ENCODE measurements around the gene SMIM35.
"Not testable (repeated sequence)": the region's sequence is repeated elsewhere in the genome, so short reads cannot be mapped to it uniquely, and the experiment has no call there.

DNA sequence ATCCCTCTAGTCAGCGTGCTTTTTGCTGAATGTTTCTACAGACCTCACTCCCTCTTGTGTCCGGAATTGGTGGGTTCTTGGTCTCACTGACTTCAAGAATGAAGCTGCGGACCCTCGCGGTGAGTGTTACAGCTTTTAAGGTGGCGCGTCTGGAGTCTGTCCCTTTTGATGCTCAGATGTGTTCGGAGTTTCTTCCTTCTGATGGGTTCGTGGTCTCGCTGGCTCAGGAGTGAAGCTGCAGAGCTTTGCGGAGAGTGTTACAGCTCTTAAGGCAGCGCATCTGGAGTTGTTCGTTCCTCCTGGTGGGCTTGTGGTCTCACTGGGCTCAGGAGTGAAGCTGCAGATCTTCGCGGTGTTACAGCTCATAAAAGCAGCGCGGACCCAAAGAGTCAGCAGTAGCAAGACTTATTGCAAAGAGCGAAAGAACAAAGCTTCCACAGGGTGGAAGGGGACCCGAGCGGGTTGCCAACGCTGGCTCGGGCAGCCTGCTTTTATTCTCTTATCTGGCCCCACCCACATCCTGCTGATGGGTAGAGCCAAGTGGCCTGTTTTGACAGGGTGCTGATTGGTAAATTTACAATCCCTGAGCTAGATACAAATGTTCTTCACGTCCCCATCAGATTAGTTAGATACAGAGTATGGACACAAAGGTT, 109.0 kb downstream of the SMIM35 start:
- TF ChIP-seq, protein P1, sequence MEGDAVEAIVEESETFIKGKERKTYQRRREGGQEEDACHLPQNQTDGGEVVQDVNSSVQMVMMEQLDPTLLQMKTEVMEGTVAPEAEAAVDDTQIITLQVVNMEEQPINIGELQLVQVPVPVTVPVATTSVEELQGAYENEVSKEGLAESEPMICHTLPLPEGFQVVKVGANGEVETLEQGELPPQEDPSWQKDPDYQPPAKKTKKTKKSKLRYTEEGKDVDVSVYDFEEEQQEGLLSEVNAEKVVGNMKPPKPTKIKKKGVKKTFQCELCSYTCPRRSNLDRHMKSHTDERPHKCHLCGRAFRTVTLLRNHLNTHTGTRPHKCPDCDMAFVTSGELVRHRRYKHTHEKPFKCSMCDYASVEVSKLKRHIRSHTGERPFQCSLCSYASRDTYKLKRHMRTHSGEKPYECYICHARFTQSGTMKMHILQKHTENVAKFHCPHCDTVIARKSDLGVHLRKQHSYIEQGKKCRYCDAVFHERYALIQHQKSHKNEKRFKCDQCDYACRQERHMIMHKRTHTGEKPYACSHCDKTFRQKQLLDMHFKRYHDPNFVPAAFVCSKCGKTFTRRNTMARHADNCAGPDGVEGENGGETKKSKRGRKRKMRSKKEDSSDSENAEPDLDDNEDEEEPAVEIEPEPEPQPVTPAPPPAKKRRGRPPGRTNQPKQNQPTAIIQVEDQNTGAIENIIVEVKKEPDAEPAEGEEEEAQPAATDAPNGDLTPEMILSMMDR (IDR thresholded peaks at IDR 0.05): not testable (repeated sequence)
- not testable (repeated sequence) for TF ChIP-seq POLR2A, EP300, POLR2AphosphoS5 (IDR thresholded peaks at IDR 0.05)

All from upper lobe of left lung (tissue), 4 donors.